ENCODE measurements around the gene CDK8.

GRCh38 chr13:26433776-26434175, 179.8 kb downstream of the CDK8 start:
- TF ChIP-seq CTCF (IDR thresholded peaks at IDR 0.05; ENCODE audit: extremely low read depth in 1 of 2, insufficient read depth in 1 of 2, low read depth in 1 of 2, low read length in 2 of 2) (no peak), MAX (IDR thresholded peaks at IDR 0.05; ENCODE audit: insufficient read depth, insufficient read length) (no peak), POLR2A (IDR thresholded peaks at IDR 0.05; ENCODE audit: low read depth, low read length) (no peak), MYC (IDR thresholded peaks at IDR 0.05; ENCODE audit: low read depth, low read length) (no peak), POLR2AphosphoS5 (IDR thresholded peaks at IDR 0.05; ENCODE audit: insufficient read depth, low read depth, low read length) (no peak), JUN (IDR thresholded peaks at IDR 0.05; ENCODE audit: borderline replicate concordance, insufficient read depth, insufficient read length, low read depth) (no peak), EZH2 (IDR thresholded peaks at IDR 0.05; ENCODE audit: borderline replicate concordance, low read depth, low read length, severe bottlenecking) (no peak), FOS (IDR thresholded peaks at IDR 0.05; ENCODE audit: borderline replicate concordance, insufficient read depth, low read length) (no peak), GATA2 (IDR thresholded peaks at IDR 0.05; ENCODE audit: insufficient read depth, insufficient read length, low read depth, low read length) (no peak)
